SK-N-MC (cell line): ENCODE measurements around the gene LCP2.

Source experiments
- EZH2 ChIP-seq: fragments of 200-600 bp; sonication (generic); IDR thresholded peaks from one replicate; pipeline ENCODE4 v1.6.1; 2017; ENCODE audit warnings: antibody characterized with exemption
- POLR2AphosphoS5 ChIP-seq: IDR thresholded peaks from 2 replicates; pipeline ENCODE4 v1.6.1; 2012; ENCODE audit warnings: mild to moderate bottlenecking, low read depth, low read length, borderline replicate concordance

DNA sequence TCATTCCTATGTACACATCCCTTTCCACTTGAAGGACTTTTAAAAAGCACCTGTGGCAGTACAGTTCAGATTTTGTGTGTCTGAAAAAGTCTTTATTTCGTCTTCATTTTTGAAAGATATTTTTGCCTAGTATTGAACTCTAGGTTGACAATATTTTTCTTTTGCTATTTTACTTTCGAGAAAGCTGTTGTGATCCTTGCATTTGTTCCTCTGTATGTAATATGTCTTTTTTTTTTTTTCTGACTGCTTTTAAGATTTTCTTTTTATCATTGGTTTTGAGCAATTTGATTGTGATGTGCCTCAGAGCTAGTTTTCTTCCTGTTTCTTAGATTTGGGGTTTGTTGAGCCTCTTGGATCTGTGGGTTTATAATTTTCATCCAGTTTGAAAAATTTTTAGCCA, 13.3 kb downstream of the LCP2 start:
- TF ChIP-seq EZH2 = no peak
- TF ChIP-seq POLR2AphosphoS5 = no peak
